GM19397 (cell line): ENCODE data around the gene SPACA4.

Experiments
- ATAC-seq: cut with Tn5 transposase; IDR thresholded peaks from one replicate; pipeline ENCODE4 v1.9.1; 2021; ENCODE audit warnings: mild to moderate bottlenecking, moderate library complexity; ENCODE audit not compliant: unreplicated experiment

SPACA4 gene

GRCh38 chr19:48646722-48647216 lies 40.2 kb downstream of the SPACA4 start:
- ATAC-seq = no peak

GRCh38 chr19:48648134-48648533 lies 41.6 kb downstream of the SPACA4 start:
- ATAC-seq = no peak

GRCh38 chr19:48650974-48651682 lies 44.6 kb downstream of the SPACA4 start:
- ATAC-seq = no peak

GRCh38 chr19:48651683-48652048 lies 45.1 kb downstream of the SPACA4 start:
- no peak for ATAC-seq

GRCh38 chr19:48654299-48655059 lies 47.9 kb downstream of the SPACA4 start:
- no peak for ATAC-seq

GRCh38 chr19:48656840-48657474 lies 50.4 kb downstream of the SPACA4 start:
- ATAC-seq = no peak
